GM12801 (cell line): ENCODE results near the gene CCL2.

Experiments
- TF ChIP-seq, protein P1 (sequence below): IDR thresholded peaks from one replicate; pipeline ENCODE4 v1.5.1; 2011; ENCODE audit warnings: control low read depth; ENCODE audit not compliant: insufficient read length; ENCODE audit errors: extremely low read depth

Gene CCL2

GRCh38 chr17:34228781-34229180, 26.3 kb upstream of the CCL2 start:
- TF ChIP-seq, protein P1, sequence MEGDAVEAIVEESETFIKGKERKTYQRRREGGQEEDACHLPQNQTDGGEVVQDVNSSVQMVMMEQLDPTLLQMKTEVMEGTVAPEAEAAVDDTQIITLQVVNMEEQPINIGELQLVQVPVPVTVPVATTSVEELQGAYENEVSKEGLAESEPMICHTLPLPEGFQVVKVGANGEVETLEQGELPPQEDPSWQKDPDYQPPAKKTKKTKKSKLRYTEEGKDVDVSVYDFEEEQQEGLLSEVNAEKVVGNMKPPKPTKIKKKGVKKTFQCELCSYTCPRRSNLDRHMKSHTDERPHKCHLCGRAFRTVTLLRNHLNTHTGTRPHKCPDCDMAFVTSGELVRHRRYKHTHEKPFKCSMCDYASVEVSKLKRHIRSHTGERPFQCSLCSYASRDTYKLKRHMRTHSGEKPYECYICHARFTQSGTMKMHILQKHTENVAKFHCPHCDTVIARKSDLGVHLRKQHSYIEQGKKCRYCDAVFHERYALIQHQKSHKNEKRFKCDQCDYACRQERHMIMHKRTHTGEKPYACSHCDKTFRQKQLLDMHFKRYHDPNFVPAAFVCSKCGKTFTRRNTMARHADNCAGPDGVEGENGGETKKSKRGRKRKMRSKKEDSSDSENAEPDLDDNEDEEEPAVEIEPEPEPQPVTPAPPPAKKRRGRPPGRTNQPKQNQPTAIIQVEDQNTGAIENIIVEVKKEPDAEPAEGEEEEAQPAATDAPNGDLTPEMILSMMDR = no peak

GRCh38 chr17:34230342-34230741, 24.7 kb upstream of the CCL2 start:
- TF ChIP-seq, protein P1 = no peak

- TF ChIP-seq, protein P1 = no peak
Observed at GRCh38 chr17:34234616-34235015, 20.5 kb upstream of the CCL2 start.

DNA sequence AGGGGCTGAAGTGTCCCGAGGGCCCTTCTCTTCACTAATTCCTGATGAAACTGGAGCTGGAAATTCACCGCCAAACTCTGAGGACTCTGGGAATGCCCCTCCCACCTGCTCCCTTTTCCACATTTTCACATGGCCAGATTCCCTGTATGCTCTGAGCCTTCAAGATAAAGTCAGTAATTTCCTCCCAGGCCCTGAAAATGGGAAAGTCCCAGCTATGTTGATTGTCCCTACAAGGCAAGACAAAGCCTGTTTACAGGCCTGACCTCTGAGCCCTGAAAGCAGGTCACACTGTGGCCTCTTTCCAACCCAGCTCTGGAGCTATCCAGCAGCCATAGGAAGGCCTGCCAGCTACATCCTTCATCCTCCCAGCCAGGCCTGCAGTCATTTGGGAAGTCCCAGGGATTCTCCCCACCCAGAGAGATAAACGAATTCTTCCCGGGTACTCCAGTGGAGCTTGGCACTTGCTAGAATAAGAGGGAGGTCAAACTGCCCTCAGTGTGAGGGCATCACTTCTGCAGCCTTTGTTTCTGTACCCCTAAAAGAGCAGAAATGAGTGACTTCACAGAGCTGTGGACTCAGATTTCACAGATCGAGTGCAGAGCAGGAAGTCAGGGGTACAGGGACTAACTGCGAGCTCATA, 19.6 kb upstream of the CCL2 start:
- TF ChIP-seq, protein P1 = no peak

- TF ChIP-seq, protein P1 = no peak
Observed at GRCh38 chr17:34236281-34236892, 18.7 kb upstream of the CCL2 start.

DNA sequence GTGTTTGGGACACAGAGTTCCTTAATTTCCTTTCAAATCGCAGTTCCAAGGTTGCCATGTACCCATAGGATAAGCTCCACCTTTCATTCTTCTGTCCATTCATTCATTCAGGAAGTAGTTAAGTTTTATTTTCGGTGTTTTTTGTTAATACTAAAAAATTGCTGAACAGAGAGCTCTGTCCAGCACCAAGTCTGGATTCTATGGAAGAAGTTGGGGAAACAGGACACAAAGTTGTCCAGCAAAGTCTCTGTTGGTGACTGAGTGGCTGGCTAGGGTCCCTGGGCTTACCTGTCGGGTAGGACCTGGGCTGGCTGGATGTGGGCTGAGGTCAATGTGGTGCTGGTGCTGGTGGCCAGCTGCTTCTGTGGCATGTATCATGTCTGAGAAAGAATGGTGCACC, 17.6 kb upstream of the CCL2 start:
- TF ChIP-seq, protein P1 = no peak

- TF ChIP-seq, protein P1 = no peak
Observed at GRCh38 chr17:34241062-34241461, 14.0 kb upstream of the CCL2 start.
